COLO668 (cell line): Measurements from ENCODE around the gene GSE1.

Experiments used
- DNase-seq: peaks from one replicate; lab custom pipeline; 2025; ENCODE audit not compliant: unreplicated experiment; lab: John Stamatoyannopoulos, UW

Gene GSE1

GRCh38 chr16:85631802-85632393, 18.8 kb downstream of the GSE1 start:
- DNase-seq, result no peak

GRCh38 chr16:85632709-85633437, 19.8 kb downstream of the GSE1 start:
- DNase-seq, result no peak

- no peak for DNase-seq
Measured at GRCh38 chr16:85633438-85633743, 20.3 kb downstream of the GSE1 start.

GRCh38 chr16:85633888-85634287, 20.8 kb downstream of the GSE1 start:
- no peak for DNase-seq

GRCh38 chr16:85634747-85635544, 21.8 kb downstream of the GSE1 start:
- peak; percentile 72 for DNase-seq

- peak; percentile 72 for DNase-seq
Measured at GRCh38 chr16:85635545-85636140, 22.5 kb downstream of the GSE1 start.

- DNase-seq, result no peak
Measured at GRCh38 chr16:85636234-85636812, 23.2 kb downstream of the GSE1 start.

- peak; percentile 34 for DNase-seq
Measured at GRCh38 chr16:85637061-85637807, 24.1 kb downstream of the GSE1 start.

GRCh38 chr16:85637808-85638647, 24.9 kb downstream of the GSE1 start:
- peak; percentile 76 for DNase-seq

GRCh38 chr16:85638695-85639409, 25.7 kb downstream of the GSE1 start:
- peak; percentile 38 for DNase-seq

GRCh38 chr16:85639529-85640253, 26.6 kb downstream of the GSE1 start:
- peak; percentile 94 for DNase-seq

GRCh38 chr16:85640254-85640558, 27.1 kb downstream of the GSE1 start:
- DNase-seq, result peak; percentile 94

GRCh38 chr16:85640585-85640984, 27.5 kb downstream of the GSE1 start:
- DNase-seq, result peak; percentile 57

- no peak for DNase-seq
Measured at GRCh38 chr16:85641305-85641704, 28.2 kb downstream of the GSE1 start.

GRCh38 chr16:85641776-85642176, 28.7 kb downstream of the GSE1 start:
- peak; percentile 85 for DNase-seq

- DNase-seq, result peak; percentile 79
Measured at GRCh38 chr16:85642762-85643358, 29.7 kb downstream of the GSE1 start.

GRCh38 chr16:85643631-85644030, 30.5 kb downstream of the GSE1 start:
- no peak for DNase-seq

GRCh38 chr16:85644093-85644712, 31.1 kb downstream of the GSE1 start:
- DNase-seq, result no peak
